SK-N-MC (cell line): ENCODE data around the gene TMEM181.

Experiments used
- EZH2 ChIP-seq: fragments of 200-600 bp; sonication (generic); IDR thresholded peaks from one replicate; pipeline ENCODE4 v1.6.1; 2017; ENCODE audit warnings: antibody characterized with exemption
- FOXP2 ChIP-seq: optimal IDR thresholded peaks from 2 replicates; pipeline ENCODE3; 2011; ENCODE audit warnings: mild to moderate bottlenecking, moderate library complexity; ENCODE audit not compliant: insufficient read depth; ENCODE audit errors: extremely low read length, control extremely low read depth
- POLR2AphosphoS5 ChIP-seq: IDR thresholded peaks from 2 replicates; pipeline ENCODE4 v1.6.1; 2012; ENCODE audit warnings: mild to moderate bottlenecking, low read depth, low read length, borderline replicate concordance

- no peak for TF ChIP-seq EZH2
- no peak for TF ChIP-seq POLR2AphosphoS5
- TF ChIP-seq FOXP2: no peak
These were observed 67.5 kb downstream of the TMEM181 start for GRCh38 chr6:158627168-158627939.
